Measurements from ENCODE around the gene EPB41L5. TPM values are rescaled to one million over a fixed set of nuclear protein-coding genes. Genes with fewer than 3 reads are reported as not detected.

The EPB41L5 gene
- total RNA-seq, 1 donor from 2014 or later: 75.3 TPM

DNA sequence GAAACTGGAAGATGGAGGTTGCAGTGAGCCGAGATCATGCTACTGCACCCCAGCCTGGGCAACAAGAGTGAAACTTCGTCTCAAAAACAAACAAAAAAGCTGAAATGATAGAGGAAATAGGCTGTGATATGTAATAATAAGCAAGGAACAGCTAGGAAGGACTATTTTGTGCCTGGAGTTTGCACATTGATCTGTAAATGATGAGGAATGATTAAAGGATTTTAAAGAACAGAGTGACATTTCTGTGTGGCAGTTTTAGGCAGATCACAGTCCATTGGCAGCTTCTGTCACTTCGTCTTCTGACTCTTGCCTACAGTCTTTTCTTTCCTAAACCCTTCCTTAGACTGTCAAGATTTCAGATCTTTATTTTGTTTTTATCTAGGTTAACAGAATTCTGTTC is 19.4 kb downstream of the EPB41L5 start:
- Mint-ChIP-seq H3K27ac (no peak overlapping the region), H3K36me3 (ENCODE audit: insufficient read depth) (peaks cover 16% of the 10 kb centered on the region), H3K4me3 (ENCODE audit: low read depth) (no peak overlapping the region), H3K27me3 (no peaks in the 10 kb centered on the region), H3K4me1 (ENCODE audit: low read depth) (peaks cover 26% of the 10 kb centered on the region), H3K9me3 (ENCODE audit: low read depth) (peaks cover 1% of the 10 kb centered on the region)
- no peak for DNase-seq (ENCODE audit: low spot score, unreplicated experiment)
- TF ChIP-seq, protein P1, sequence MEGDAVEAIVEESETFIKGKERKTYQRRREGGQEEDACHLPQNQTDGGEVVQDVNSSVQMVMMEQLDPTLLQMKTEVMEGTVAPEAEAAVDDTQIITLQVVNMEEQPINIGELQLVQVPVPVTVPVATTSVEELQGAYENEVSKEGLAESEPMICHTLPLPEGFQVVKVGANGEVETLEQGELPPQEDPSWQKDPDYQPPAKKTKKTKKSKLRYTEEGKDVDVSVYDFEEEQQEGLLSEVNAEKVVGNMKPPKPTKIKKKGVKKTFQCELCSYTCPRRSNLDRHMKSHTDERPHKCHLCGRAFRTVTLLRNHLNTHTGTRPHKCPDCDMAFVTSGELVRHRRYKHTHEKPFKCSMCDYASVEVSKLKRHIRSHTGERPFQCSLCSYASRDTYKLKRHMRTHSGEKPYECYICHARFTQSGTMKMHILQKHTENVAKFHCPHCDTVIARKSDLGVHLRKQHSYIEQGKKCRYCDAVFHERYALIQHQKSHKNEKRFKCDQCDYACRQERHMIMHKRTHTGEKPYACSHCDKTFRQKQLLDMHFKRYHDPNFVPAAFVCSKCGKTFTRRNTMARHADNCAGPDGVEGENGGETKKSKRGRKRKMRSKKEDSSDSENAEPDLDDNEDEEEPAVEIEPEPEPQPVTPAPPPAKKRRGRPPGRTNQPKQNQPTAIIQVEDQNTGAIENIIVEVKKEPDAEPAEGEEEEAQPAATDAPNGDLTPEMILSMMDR (IDR thresholded peaks at IDR 0.05; ENCODE audit: unreplicated experiment): no peak

DNA sequence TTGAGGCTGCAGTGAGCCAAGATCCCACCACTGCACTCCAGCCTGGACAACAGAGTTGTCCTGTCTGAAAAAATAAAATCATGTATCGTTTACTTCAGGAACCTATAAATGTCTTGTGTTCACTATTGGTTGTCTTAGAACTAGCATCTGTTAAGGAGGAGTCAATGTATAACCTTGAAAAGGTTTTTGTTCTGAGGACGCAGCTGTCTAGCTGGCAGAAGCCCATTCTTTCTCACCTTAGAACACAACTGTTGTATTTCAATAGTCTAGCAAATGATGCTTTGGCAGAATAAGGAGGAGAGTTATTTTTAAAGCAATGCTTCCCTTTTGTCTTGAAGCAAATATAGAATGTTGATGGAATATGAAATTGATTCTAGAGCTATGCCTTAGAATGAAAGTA is 21.1 kb downstream of the EPB41L5 start:
- TF ChIP-seq, protein P1 (IDR thresholded peaks at IDR 0.05; ENCODE audit: unreplicated experiment): no peak
- Mint-ChIP-seq H3K36me3 (ENCODE audit: insufficient read depth) (peaks cover 13% of the 10 kb centered on the region), H3K4me3 (ENCODE audit: low read depth) (no peak overlapping the region), H3K9me3 (ENCODE audit: low read depth) (peaks cover 3% of the 10 kb centered on the region), H3K27me3 (no peaks in the 10 kb centered on the region), H3K27ac (no peak overlapping the region), H3K4me1 (ENCODE audit: low read depth) (peaks cover 26% of the 10 kb centered on the region)
- no peak for DNase-seq (ENCODE audit: low spot score, unreplicated experiment)

DNA sequence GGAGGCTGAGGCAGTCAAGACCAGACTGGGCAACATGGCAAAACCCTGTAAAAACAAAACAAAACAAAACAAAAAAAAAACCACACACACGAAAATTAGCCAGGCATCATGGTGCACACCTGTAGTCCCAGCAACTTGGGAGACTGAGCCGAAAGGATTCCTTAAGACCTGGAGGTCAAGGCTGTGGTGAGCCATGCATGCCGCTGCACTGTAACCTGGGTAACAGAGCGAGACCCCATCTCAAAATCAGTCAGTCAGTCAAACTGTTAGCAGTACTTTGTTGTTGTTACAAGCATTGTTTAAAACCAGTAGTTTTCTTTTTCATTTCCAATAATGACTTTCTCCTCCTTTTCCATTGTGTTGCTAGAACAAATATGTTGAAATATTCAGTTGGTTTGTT is 21.7 kb downstream of the EPB41L5 start:
- Mint-ChIP-seq H3K4me3 (ENCODE audit: low read depth) (no peak overlapping the region), H3K27ac (peak overlapping the region; percentile 29), H3K4me1 (ENCODE audit: low read depth) (peaks cover 26% of the 10 kb centered on the region), H3K9me3 (ENCODE audit: low read depth) (peaks cover 5% of the 10 kb centered on the region), H3K36me3 (ENCODE audit: insufficient read depth) (peaks cover 15% of the 10 kb centered on the region), H3K27me3 (no peaks in the 10 kb centered on the region)
- no peak for DNase-seq (ENCODE audit: low spot score, unreplicated experiment)
- TF ChIP-seq, protein P1 (IDR thresholded peaks at IDR 0.05; ENCODE audit: unreplicated experiment): no peak

DNA sequence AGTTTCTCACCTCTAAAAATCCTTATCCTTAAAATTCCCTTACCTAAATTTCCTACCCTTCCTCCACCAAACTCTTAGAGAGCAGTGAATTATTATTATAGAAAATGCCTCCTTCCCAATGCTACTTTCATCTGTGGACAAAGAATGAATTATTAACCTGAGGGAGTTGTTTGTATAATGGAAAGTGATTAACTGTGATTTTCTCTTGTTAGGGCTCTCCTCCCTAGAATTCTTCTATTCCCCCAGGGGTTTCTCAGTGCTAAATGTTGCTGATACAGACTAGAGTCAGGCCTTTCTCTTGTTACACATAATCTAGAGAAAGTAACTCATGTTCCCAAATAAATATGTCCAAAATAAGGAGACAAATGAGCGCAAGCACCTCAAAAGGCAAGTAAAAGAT is 23.3 kb downstream of the EPB41L5 start:
- TF ChIP-seq, protein P1 (IDR thresholded peaks at IDR 0.05; ENCODE audit: unreplicated experiment): no peak
- Mint-ChIP-seq H3K36me3 (ENCODE audit: insufficient read depth) (peaks cover 15% of the 10 kb centered on the region), H3K4me1 (ENCODE audit: low read depth) (peaks cover 21% of the 10 kb centered on the region), H3K9me3 (ENCODE audit: low read depth) (peaks cover 9% of the 10 kb centered on the region), H3K27me3 (no peaks in the 10 kb centered on the region), H3K27ac (peak overlapping the region; percentile 23), H3K4me3 (ENCODE audit: low read depth) (no peak overlapping the region)
- DNase-seq (ENCODE audit: low spot score, unreplicated experiment): no peak

DNA sequence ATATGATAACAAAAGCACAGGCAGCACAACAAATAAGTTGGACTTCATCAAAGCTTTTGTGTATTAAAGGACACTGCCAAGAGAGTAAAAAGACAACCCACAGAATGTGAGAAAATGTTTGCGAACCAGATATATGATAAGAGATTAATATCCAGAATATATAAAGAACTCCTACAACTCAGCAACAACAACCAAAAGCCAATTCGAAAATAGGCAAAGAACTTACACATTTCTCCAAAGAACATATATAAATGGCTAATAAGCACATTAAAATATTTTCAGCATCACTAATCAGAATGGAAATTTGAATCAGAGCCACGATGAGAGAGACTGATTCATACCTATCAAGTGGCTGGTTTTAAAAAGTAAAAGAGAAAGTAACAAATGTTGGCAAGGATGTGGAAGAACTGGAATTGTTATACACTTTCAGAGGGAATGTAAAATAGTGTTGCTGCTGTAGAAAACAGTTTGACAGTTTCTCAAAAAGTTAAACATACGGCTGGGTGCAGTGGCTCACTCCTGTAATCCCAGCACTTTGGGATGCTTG is 25.2 kb downstream of the EPB41L5 start:
- DNase-seq (ENCODE audit: low spot score, unreplicated experiment): no peak
- Mint-ChIP-seq H3K27me3 (no peaks in the 10 kb centered on the region), H3K27ac (no peak overlapping the region), H3K9me3 (ENCODE audit: low read depth) (peaks cover 9% of the 10 kb centered on the region), H3K4me1 (ENCODE audit: low read depth) (peaks cover 29% of the 10 kb centered on the region), H3K4me3 (ENCODE audit: low read depth) (no peak overlapping the region), H3K36me3 (ENCODE audit: insufficient read depth) (peaks cover 25% of the 10 kb centered on the region)
- TF ChIP-seq, protein P1 (IDR thresholded peaks at IDR 0.05; ENCODE audit: unreplicated experiment): no peak

Data from progenitor cell of endocrine pancreas (in vitro differentiated cells).